Liver (tissue), 3 donors: Measurements from ENCODE around the gene CDKL4.

Source experiments
- CTCF ChIP-seq: fragments of 150-350 bp; IDR thresholded peaks from 2 replicates; pipeline ENCODE4 v1.5.1; 2017; ENCODE audit warnings: improper control_type of control experiment, low read depth, low read length; ENCODE audit not compliant: missing input control
- GABPA ChIP-seq, 2 donors: IDR thresholded peaks in 1 of 2; conservative IDR thresholded peaks in 1 of 2; 2 replicates each; pipeline ENCODE4 v1.6.1; 2016; ENCODE audit warnings: antibody characterized with exemption in 2 of 2, mild to moderate bottlenecking in 1 of 2, moderate library complexity in 1 of 2
- REST ChIP-seq: IDR thresholded peaks from 2 replicates; pipeline ENCODE4 v1.6.1; 2016; ENCODE audit warnings: antibody characterized with exemption, mild to moderate bottlenecking
- donor health status: healthy.
- donor health status: healthy.

GRCh38 chr2:39264733-39265132 is 21.0 kb upstream of the CDKL4 start:
- TF ChIP-seq CTCF = no peak
- TF ChIP-seq REST = no peak
- no peak for TF ChIP-seq GABPA (IDR thresholded peaks at IDR 0.05 in 1 of 2, conservative IDR thresholded peaks at IDR 0.05 in 1 of 2)
